Islet precursor cell (in vitro differentiated cells): Measurements from ENCODE around the gene CASP6.
A peak's percentile ranks its signal among the peaks of the same experiment; 100 is the strongest.
"Not testable (repeated sequence)": the region's sequence is repeated elsewhere in the genome, so short reads cannot be mapped to it uniquely, and the experiment has no call there.

Experiments
- DNase-seq: peaks from one replicate; pipeline ENCODE4 v3.0.0-alpha.2; 2018

Gene CASP6

DNA sequence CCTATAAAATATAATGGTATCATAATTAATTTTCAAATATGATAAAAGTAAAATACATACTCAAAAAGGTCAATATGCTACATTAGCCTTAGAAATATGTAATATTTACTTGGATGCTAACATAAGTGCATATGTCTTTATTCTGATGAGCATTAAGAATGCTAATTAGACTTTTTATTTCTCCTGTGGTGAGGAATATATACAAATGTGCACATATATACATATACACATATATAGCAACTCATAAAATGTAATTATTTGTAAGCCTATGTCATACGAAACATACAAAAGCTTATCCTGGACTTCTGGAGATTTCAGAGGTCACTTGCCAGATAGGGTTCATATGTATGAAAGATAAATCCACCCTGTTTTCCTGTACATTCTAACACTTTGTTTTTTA is 15.5 kb upstream of the CASP6 start:
- DNase-seq, result no peak

DNA sequence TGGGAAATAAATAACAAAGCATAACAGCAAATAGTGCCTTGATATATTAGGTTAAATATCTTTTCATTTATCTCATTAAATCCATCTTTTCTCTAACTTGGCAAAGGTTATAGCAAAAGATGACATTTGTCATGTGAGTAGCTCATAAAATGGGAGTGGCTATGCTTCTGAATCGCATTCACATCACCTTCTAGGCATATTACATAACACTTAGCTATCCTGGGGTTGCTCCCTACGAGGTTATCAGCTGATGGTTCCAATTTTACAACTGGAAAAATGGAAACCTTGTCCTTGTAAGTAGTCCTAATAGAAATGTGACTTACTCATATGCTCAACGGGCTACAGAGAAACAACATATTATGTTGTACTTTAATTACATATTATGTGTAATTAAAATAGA is 10.3 kb upstream of the CASP6 start:
- no peak for DNase-seq

DNA sequence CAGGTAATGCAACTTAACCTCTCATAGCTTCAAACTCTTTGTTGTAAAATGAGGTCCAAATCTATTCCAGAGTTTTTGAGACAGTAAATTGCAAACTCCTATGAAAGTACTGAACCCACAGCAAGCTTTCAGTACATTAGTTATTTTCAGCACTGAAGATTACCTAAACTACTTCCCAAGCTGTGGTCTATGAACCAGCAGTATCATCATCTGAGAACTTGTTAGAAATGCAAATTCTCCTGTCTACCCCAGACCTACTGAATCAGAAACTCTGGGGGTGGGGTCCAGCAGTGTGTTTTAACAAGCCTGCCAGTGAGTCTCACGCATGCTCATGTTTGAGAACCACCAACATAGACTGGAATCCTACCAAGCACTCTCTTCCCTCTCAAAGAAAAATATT is 5.7 kb upstream of the CASP6 start:
- no peak for DNase-seq

DNA sequence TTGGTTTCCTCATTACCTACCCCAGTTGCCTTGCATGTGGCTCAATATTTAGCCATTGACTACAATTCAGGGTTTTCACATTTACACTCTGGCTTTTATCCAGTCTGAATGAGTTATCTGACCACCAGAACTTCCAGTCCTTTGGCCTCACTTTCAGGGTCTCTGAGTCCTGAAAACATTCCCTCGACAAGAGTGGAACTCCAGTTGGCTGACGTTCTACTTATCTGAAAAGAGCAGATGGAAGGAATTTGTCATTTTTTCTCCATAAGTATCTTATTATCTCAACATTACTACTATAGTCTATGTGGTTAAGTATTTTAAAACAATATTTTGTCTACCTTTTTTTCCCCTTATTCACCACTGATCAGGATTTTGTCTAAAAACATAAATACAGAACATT is 5.2 kb upstream of the CASP6 start:
- no peak for DNase-seq

DNA sequence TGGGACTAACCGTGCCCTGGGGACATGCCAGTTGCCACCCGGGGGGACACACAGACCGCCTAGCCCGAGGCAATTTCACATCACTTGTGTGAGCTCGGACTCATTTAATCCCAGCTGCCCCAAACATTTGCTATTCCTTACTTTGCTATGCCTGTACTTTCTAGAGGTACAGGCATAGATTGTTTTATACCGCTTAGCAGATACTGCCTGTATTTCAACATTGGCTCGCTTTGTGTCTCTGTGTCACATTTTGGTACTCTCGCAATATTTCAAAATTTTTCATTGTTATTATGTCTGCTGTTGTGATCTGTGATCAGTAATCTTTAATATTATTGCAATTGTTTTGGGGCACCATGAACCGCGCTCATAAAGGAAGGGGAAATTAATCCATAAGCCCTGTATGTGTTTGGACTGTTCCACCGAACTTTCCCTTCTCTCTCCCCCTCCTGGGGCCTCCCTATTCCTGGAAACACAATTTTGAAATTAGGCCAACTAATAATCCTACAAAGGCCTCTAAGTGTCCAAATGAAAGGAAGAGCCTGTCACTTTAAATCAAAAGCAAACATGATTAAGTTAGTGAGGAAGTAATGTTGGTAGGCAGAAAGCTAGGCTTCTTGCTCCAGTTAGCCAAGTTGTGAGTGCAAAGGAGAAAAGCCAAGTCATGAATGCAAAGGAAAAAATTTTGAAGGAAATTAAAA is 568 bp upstream of the CASP6 start:
- DNase-seq, result no peak

DNA sequence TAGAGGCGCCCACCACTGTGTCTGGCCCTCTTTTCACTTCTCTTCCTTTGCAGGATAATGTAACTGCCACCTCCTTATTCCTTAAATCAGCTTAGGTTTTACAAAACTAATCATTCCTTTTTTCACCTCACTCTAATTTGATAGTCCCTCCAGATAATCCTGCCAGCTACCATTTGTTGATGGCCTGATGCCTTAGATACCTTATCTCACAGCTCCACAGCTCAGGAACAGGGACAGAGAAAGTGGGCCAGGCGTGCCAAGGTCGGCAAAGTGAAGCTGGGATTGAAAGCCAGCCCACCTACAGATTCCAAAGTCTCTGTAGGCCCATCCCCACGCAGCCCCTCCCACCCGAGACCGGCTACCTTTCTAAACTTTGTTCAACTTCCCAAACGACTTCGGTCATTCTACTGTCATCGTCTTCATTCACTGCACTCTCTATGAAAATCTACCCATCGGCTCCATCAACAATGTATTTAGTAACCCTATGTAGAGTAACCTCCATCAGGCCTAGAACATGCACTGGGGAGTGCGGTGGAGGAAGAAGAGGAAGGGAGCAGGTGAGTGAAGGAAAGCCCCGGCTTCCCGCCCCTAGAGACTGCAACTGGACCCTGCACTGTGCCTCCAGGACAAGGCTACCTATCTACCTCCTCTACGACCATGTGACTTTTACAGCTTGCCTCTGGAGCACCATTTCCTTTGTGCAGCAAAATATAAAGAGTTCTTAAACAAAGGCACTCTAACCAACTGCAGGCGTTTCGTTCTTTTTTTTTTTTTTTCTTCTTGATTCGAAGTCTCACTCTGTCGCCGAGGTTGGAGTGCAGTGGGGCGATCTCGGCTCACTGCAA is 1.5 kb downstream of the CASP6 start:
- peak; percentile 56 for DNase-seq

DNA sequence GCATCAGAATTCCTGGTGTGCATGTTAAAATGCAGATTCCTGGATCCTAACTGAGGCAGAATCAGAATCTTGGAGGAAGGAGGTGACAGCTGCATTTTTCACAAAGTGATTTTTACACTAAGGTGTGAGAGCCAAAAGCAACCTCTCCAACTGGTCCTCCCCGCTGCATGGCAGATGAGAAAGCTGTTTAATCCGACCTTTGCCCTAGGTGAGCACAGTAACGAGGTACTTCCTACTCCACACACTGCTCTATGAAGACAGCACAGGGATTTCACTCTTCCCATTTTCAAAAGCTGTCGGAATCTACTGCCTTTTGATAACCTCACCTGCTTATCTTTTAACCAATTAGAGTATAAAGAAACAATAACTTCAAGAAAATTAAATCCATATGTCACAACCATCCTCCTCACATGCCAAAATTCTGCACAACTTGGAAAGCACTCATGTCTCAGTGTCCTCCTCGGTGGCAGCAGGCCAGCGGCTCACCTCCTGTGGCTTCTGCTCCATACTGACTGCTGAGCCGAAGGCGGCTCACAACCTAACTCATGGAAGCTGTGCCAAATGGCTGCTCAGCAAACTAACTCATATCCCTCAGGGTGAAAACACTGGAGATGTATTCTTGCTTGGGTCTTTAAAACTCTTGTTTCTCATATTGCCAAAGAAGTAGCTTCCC is 3.6 kb downstream of the CASP6 start:
- no peak for DNase-seq

DNA sequence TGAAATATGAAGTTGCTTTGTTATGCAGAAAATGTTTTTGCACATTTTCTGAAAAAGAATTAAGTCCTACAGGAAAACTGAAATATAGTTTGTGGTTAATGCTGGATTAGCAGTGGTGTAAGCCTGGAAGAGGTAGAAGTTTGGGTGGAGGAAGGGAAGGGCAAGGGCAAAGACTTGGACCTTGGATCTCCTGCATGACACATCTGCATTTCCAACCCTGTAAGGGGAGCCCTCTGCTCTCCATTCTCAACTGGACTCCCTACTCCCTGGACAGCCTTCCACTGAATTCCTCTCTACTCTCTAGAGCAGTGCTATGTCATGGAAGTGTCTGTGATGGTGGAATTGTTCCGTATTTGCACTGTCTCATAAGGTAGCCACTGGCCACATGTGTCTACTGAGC is 4.6 kb downstream of the CASP6 start:
- DNase-seq, result no peak

DNA sequence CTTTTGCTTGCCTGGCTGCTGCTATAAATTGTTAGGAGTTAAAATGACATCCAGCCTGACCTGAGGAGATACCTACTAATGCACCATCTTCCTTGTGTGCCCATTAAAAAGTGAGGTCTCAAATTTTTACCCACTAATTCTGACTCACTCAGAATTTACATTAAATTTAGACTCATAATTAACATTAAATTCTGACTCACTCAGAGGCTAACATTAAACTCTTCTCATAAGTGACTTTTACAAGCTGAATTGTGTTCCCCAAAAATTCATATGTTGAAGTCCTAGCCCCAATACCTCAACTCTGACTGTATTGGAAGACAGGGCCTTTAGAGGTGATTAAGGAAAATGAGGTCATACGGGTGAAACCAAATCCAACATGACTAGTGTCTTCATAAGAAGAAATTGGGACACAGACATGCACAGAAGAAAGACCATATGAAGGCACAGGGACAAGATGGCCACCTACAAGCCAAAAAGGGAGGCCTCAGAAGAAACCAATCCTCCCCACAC is 11.8 kb downstream of the CASP6 start:
- DNase-seq, result no peak

DNA sequence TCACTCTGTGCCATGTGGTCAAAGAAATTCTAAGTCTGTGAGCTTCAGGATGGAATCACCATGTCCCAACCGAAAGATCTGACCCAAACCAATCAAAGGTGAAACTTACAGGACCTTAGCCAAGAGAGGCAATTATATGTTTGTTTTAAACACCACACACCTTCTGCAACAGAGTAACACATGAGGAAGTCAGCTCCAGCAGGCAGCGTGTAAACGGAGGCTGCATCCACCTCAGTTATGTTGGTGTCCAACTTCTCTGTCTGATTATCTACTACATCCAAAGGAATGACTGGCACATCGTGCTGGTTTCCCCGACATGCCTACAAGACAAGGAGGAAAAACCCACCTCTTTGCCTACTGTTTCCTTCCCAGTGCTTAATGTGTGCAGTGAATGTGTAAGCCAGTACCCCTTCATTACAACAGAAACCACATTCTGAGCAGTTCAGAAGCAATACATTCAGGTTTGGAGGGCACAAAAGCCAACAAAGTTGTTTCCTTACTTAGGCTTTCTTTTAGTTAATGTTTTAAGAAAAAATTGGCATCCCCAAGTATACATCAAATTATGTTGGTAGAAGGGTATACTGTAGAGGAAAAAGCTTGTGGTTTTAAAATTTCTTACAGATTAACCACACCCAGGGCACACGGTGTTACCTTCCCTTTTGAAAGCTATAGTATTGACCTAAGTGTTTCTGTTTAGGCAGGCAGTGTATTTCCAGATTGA is 12.4 kb downstream of the CASP6 start:
- DNase-seq, result no peak

DNA sequence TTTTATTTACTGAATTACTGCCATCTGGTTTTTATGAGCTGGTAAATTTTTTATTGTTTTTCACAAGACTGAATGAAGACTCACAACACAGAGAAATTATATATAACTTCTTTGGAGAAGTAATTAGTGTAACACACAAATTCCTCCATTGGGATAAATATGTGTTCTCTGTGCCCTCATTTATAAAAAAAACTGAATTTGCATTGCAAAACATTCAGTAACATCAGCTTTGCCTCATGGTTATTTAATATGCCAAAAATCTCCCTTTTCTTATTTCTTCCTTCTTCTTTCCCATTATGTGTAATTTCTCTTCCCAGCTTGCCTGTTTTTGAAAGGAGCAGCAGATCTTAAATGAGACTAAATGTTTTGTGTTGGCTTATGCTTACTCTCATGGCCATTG is 18.5 kb downstream of the CASP6 start:
- no peak for DNase-seq

DNA sequence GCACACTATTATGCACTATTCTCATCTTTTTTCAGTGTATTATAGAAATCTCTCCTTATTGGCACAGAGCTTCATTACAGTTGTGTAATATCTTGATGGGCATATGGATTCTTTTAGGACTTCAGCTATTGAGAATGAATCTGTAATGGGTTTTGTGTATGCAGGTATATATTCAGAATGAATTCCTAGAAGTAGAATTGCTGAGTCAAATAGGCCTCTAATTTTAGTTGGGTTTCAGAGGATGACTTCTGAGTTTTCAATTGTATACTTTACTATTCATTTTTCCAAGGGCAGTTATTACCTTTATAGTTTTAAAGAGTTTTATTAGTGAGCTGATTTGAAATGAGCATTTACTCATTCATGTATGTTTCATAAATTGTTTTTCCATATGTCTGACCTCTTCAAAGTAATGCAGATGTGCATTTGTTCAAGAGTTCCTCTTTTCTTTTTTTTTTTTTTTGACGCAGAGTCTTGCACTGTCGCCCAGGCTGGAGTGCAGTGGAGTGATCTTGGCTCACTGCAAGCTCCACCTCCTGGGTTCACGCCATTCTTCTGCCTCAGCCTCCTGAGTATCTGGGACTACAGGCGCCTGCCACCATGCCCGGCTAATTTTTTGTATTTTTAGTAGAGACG is 19.5 kb downstream of the CASP6 start:
- DNase-seq, result no peak

DNA sequence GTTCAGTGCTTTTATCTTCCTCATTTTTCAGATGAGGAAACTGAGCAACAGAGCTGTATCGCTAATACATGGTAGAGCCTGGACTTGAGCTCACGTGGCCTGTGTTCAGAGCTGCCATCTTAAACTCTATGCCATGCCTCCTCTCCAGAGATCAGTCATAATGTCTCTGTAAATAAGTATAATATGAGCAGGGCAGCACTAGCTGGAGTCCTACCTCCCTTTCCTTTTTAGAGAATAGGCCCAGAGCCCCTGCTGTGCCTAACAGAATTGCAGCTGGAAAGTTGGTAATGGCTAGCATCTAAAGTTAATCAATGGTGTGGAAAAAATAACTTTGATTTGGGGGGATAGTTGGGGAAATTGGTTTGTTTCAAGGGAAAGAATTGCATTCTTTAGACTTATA is 20.4 kb downstream of the CASP6 start:
- no peak for DNase-seq

DNA sequence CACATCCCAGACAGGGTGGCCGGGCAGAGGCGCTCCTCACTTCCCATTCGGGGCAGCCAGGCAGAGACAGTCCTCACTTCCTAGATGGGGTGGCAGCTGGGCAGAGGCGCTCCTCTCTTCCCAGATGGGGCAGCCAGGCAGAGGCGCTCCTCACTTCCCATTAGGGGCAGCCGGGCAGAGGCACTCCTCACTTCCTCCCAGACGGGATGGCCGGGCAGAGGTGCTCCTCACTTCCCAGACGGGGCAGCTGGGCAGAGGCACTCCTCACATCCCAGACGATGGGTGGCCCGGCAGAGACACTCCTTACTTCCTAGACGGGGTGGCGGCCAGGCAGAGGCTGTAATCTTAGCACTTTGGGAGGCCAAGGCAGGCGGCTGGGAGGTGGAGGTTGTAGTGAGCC is 24.3 kb downstream of the CASP6 start:
- DNase-seq, result not testable (repeated sequence)

DNA sequence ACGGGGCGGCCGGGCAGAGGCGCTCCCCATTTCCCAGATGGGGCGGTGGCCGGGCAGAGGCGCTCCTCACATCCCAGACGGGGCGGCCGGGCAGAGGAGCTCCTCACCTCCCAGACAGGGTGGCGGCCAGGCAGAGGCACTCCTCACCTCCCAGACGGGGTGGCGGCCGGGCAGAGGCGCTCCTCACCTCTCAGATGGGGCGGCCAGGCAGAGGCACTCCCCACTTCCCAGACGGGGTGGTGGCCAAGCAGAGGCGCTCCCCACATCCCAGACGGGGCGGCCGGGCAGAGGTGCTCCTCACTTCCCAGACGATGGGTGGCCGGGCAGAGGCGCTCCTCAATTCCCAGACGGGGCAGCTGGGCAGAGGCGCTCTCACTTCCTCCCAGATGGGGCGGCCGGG is 24.8 kb downstream of the CASP6 start:
- DNase-seq, result not testable (repeated sequence)

DNA sequence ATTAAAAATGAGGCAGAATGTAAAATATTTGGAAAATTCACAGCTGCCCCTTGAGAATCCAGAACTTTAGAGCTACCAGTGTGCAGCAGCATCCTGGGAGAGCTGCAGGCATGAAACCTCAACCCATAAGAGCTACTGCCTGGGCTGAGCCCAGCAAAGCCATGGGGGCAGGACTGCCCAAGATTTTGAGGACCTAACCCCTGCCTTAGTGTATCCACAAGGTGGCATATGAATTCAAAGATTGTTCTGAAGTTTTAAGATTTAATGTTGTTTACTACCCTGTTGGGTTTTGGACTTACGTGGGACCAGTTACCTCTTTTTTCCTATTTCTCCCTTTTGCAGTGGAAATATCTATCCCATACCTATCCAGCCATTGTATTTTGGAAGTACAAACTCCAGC is 26.4 kb downstream of the CASP6 start:
- no peak for DNase-seq

DNA sequence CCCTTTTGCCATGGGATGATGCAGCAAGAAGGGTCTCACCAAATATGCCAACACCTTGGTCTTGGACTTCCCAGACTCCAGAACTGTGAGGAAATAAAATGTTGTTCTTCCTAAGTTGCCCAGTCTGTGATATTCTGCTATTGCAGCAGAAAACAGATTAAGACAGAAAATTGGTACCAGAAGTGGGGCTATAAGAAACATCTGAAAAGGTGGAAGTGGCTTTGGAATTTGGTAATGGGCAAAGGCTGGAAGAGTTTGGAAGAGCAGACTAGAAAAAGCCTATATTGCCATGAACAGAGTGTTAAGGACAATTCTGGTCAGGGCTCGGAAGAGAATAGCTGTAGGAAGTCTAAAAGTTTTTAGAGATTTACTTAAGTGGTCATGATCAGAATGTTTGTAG is 27.4 kb downstream of the CASP6 start:
- no peak for DNase-seq

DNA sequence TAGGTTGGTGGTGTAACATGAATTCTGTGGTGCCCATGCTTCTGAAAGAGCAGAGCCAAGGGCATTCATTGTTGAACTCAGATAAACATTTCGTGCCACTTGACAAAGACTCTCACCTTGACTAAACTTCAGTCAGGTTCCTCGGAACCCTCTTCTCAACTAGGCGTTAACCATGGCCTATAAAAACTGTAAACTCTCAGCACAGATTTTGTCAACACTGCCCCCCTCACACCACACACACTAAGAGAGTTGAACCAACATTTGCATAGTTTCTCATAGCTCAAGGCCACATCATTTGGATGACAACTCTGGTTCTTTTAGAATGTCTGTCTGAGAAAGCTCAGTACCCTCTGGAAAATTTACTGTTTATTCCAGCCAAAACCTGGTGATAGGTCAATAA is 28.1 kb downstream of the CASP6 start:
- no peak for DNase-seq

DNA sequence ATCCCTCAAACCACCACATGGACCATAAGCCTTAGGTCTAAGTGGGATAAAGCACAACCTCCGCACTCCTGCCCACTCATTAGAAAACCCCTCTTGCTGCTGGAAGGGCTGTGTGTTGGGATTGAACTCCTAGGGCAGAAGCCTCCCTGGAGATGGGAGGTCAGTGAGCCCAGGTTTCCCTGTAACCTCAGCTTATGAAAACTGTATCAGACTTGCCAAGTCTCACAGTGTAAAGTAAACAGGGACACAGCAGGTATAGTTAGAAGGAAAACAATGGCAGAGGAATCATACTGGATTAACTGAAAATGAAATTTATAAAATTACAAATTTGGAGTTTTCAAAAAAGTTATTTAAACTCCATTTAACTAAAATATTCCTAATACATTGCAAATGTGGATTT is 29.9 kb downstream of the CASP6 start:
- no peak for DNase-seq

DNA sequence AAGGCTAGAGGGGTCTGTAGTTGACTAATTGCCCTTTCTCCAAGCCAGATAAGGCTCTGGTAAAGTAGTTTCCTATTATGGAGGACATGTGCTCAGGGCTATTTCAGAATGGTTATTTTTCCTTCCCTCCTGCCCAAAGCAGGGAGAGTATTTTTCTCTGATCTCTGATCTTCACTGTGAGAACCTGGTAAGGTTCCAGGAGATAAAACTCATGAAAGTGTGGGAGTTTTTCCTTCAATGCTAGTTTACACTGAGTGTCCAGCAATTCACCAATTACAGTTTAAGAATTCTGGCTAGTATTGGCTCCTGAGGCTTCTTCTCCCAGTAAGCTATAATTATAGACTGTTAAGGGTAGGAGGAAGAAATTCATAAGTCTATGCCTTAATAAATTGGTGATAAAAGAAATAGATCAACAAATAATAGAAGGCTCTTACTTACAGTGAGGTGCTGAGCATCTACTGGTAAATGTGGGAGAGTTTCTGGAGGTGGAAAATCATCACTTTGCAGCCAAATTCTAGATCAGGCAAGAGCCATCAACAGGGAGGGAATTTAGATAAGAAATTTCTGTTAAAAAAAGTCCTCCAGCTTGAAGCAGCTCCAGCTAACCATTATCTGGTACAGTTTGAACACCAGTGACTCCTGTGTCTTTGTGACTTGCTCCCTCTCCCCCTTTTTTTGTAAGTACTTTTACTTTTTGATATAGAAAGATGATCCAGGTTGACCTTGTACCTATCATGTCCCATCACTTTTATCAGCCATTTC is 30.9 kb downstream of the CASP6 start:
- DNase-seq, result no peak

DNA sequence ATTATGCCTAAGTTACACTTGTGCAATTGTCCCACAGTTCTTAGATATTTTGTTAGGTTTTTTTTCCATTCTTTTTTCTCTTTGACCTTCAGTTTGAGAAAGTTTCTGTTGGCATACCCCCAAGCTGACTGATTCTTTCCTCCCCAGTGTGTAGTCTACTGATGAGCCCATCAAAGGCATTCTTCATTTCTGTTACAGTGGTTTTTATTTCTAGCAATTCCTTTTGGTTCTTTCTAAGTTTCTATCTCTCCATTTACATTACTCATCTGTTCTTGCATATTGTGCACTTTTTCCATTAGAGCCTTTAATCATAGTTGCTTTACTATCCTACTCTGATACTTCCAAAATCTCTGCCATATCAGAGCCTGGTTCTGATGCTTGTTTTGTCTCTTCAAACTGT is 31.9 kb downstream of the CASP6 start:
- no peak for DNase-seq
